Ishikawa (cell line): Measurements from ENCODE around the gene TBC1D14.

ENCODE experiments used
- CREB1 ChIP-seq: IDR thresholded peaks from 2 replicates; pipeline ENCODE4 v1.6.1; 2012; ENCODE audit warnings: low read depth
- EP300 ChIP-seq: IDR thresholded peaks from 2 replicates; pipeline ENCODE4 v1.6.1; 2012; ENCODE audit warnings: borderline replicate concordance
- RAD21 ChIP-seq: IDR thresholded peaks from 2 replicates; pipeline ENCODE4 v1.6.1; 2012; ENCODE audit warnings: low read depth
- TCF12 ChIP-seq: IDR thresholded peaks from 2 replicates; pipeline ENCODE4 v1.6.1; 2012; ENCODE audit warnings: low read depth
- YY1 ChIP-seq: IDR thresholded peaks from 2 replicates; pipeline ENCODE4 v1.6.1; 2012; ENCODE audit warnings: low read depth
- TF ChIP-seq, protein P1 (sequence below): IDR thresholded peaks from 2 replicates; pipeline ENCODE4 v1.6.1; 2012

DNA sequence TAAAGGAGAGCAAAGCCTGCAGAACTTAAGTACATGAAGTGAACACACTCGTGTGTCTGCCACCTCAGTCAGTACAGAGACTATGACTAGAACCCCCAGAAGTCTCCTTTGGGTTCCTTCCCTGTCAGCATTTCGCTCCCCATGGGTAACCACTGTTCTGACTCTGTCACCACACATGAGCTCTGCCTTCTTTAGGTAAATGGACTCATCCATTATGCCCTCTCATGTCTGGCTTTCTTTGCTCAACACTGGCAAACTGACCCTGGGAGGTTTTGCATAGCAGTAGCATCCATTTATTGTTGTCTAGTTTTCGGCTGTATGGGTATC lies 38.5 kb downstream of the TBC1D14 start:
- TF ChIP-seq, protein P1, sequence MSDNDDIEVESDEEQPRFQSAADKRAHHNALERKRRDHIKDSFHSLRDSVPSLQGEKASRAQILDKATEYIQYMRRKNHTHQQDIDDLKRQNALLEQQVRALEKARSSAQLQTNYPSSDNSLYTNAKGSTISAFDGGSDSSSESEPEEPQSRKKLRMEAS, result no peak
- TF ChIP-seq YY1 (no peak), TCF12 (no peak), EP300 (no peak), RAD21 (no peak), CREB1 (no peak)
